WTC11 (cell line): ENCODE data around the gene ANP32D.
"Not testable (repeated sequence)": the region's sequence is repeated elsewhere in the genome, so short reads cannot be mapped to it uniquely, and the experiment has no call there.

Source experiments
- CBFB ChIP-seq: sonication (generic); formaldehyde crosslinking; IDR thresholded peaks from 2 replicates; pipeline ENCODE4 v1.8.1; 2022; ENCODE audit warnings: mild to moderate bottlenecking, low read depth, missing genetic modification reagents
- ELF4 ChIP-seq: sonication (generic); formaldehyde crosslinking; IDR thresholded peaks from 2 replicates; pipeline ENCODE4 v1.8.1; 2022; ENCODE audit warnings: low read depth, mild to moderate bottlenecking, moderate library complexity, missing genetic modification reagents
- GABPB1 ChIP-seq: sonication (generic); formaldehyde crosslinking; IDR thresholded peaks from 2 replicates; pipeline ENCODE4 v1.8.1; 2023; ENCODE audit warnings: mild to moderate bottlenecking, missing genetic modification reagents
- SP1 ChIP-seq: sonication (generic); formaldehyde crosslinking; conservative IDR thresholded peaks from 2 replicates; pipeline ENCODE4 v1.8.1; 2022; ENCODE audit warnings: missing genetic modification reagents
- ZNF396 ChIP-seq: fragments of 250-450 bp; sonication (Bioruptor Pico); IDR thresholded peaks from 2 replicates; pipeline ENCODE4 v1.8.0; 2021; ENCODE audit warnings: mild to moderate bottlenecking, moderate library complexity, borderline replicate concordance
- TF ChIP-seq, protein P1 (sequence below): fragments of 200-600 bp; IDR thresholded peaks from 2 replicates; pipeline ENCODE4 v1.8.0; 2022; ENCODE audit warnings: antibody characterized with exemption
- TF ChIP-seq, protein P2 (sequence below): sonication (generic); formaldehyde crosslinking; IDR thresholded peaks from 2 replicates; pipeline ENCODE4 v1.8.0; 2022; ENCODE audit warnings: mild to moderate bottlenecking, missing genetic modification reagents

DNA sequence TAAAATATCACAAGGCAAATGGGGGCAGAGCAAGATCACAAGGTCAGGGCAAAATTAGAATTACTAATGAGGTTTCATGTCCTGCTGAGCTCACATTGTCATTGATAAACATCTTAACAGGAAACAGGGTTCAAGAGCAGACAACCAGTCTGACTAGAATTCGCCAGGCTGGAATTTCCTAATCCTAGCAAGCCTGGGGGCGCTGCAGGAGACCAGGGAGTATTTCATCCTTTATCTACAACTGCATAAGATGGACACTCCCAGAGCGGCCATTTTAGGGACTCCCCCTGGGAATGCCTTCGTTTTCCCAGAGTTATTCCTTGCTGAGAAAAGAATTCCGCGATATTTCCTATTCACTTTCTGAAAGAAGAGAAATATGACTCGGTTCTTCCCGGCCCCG, 3.3 kb upstream of the ANP32D start:
- not testable (repeated sequence) for TF ChIP-seq GABPB1, SP1, ELF4, ZNF396, CBFB (CRISPR knock-in tag)
- TF ChIP-seq, protein P1, sequence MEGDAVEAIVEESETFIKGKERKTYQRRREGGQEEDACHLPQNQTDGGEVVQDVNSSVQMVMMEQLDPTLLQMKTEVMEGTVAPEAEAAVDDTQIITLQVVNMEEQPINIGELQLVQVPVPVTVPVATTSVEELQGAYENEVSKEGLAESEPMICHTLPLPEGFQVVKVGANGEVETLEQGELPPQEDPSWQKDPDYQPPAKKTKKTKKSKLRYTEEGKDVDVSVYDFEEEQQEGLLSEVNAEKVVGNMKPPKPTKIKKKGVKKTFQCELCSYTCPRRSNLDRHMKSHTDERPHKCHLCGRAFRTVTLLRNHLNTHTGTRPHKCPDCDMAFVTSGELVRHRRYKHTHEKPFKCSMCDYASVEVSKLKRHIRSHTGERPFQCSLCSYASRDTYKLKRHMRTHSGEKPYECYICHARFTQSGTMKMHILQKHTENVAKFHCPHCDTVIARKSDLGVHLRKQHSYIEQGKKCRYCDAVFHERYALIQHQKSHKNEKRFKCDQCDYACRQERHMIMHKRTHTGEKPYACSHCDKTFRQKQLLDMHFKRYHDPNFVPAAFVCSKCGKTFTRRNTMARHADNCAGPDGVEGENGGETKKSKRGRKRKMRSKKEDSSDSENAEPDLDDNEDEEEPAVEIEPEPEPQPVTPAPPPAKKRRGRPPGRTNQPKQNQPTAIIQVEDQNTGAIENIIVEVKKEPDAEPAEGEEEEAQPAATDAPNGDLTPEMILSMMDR, result not testable (repeated sequence)
- TF ChIP-seq, protein P2, sequence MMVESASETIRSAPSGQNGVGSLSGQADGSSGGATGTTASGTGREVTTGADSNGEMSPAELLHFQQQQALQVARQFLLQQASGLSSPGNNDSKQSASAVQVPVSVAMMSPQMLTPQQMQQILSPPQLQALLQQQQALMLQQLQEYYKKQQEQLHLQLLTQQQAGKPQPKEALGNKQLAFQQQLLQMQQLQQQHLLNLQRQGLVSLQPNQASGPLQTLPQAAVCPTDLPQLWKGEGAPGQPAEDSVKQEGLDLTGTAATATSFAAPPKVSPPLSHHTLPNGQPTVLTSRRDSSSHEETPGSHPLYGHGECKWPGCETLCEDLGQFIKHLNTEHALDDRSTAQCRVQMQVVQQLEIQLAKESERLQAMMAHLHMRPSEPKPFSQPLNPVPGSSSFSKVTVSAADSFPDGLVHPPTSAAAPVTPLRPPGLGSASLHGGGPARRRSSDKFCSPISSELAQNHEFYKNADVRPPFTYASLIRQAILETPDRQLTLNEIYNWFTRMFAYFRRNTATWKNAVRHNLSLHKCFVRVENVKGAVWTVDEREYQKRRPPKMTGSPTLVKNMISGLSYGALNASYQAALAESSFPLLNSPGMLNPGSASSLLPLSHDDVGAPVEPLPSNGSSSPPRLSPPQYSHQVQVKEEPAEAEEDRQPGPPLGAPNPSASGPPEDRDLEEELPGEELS, result not testable (repeated sequence)
